ENCODE data around the gene SLC25A45.
A peak's percentile ranks its signal among the peaks of the same experiment; 100 is the strongest.

The SLC25A45 gene

DNA sequence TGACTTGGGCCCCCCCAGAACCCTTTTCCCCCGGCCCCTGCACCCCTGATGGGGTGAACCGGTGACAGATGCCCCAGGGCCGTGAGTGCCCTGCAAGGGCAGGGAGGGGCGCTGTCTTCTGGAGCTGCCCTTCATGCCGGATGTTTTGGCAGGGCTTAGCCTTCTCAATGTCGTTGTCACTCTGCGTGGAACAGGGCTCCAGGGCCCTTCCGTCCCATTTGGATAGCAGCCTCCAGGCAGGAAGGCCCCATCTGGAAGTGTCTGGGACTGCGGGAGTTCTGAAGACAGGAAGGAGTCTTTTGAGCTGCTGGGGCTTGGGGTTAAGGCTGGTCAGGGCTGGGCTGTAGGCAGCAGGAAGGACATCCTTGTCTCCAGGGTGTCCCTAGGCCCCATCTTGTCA is 8.6 kb upstream of the SLC25A45 start:
- Histone ChIP-seq H3K27ac (peak overlapping the region; percentile 4 to 81), H3K4me3 (peak overlapping the region; percentile 62)
- no peak for TF ChIP-seq CTCF (IDR thresholded peaks at IDR 0.05)
- DNase-seq (ENCODE audit: low spot score): no peak

DNA sequence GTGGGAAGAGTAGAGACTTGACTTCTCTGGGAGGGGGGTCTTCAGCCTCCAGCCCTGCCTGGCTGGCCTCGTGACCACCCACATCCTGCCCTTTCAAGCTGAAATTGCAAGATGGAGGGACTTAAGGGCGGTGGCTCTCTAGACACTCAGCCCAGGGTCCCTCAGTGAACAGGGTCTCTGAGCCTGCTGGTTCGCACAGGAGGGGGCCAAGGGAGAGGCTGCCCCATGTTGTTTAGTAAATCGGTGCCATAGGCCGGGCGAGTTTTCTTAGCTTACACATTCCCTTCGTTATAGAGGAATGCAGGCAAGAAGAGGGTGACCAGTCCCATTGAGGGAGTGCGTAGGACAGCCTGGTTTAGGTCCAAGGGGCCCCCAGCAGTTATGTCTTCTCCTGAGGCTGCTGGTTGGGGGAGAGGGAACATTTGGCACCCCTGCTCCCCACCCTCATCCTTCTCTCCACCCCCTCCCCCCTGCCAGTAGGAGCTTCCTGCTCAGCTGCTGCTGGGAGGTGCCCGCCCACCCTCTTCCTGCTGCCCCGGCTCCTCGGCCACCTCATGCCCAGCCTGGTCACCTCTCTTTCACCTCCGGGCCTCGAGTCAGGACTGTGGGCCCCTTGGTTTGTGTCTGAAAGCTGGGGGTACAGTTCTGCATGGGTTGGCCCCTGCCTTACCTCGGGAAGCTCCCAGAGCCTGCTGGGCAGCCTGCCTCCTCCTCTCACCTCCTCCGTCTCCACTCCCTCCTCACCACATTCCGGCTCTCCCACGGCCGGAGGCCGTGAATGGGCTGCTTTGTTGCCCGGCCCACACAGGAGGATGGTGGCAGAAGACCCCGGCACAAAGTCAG is 7.9 kb upstream of the SLC25A45 start:
- peak overlapping the region; percentile 4 to 81 for H3K27ac ChIP-seq
- no peak for TF ChIP-seq CTCF (IDR thresholded peaks at IDR 0.05)

GRCh38 chr11:65389294-65389980 is 7.0 kb upstream of the SLC25A45 start:
- H3K27ac ChIP-seq: peak overlapping the region in 1 of 2 donors; percentile 81
- no peak for DNase-seq (ENCODE audit: low spot score)
- H3K4me3 ChIP-seq: peak overlapping the region; percentile 62
- TF ChIP-seq CTCF (IDR thresholded peaks at IDR 0.05): no peak

More for the DNA sequence above, 7.9 kb upstream of the SLC25A45 start:
- no peak for DNase-seq (ENCODE audit: low spot score)
- peak overlapping the region; percentile 62 for H3K4me3 ChIP-seq

DNA sequence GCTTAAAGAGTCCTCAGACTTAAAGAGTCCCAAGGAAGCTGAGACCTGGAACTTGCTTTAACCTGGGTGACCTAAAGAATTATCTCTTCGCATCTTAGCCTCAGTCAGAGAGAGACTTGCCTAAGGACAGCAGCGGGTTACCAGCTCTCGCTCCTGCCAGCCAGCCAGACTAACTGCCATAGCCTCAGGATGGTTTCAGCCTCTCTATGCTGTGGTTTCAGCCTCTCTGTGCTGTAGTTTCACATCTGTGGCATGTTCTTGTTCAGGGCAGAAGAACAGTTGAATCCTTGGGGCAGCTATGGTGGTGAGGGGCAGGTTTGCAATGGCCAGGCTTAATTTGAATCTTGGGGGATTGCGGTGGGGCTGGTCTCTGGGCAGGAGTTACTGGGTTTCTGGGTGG is 6.3 kb upstream of the SLC25A45 start:
- Histone ChIP-seq H3K27ac (peak overlapping the region in 1 of 2 donors; percentile 81), H3K4me3 (peak overlapping the region; percentile 62)
- no peak for TF ChIP-seq CTCF (IDR thresholded peaks at IDR 0.05)
- no peak for DNase-seq (ENCODE audit: low spot score)

DNA sequence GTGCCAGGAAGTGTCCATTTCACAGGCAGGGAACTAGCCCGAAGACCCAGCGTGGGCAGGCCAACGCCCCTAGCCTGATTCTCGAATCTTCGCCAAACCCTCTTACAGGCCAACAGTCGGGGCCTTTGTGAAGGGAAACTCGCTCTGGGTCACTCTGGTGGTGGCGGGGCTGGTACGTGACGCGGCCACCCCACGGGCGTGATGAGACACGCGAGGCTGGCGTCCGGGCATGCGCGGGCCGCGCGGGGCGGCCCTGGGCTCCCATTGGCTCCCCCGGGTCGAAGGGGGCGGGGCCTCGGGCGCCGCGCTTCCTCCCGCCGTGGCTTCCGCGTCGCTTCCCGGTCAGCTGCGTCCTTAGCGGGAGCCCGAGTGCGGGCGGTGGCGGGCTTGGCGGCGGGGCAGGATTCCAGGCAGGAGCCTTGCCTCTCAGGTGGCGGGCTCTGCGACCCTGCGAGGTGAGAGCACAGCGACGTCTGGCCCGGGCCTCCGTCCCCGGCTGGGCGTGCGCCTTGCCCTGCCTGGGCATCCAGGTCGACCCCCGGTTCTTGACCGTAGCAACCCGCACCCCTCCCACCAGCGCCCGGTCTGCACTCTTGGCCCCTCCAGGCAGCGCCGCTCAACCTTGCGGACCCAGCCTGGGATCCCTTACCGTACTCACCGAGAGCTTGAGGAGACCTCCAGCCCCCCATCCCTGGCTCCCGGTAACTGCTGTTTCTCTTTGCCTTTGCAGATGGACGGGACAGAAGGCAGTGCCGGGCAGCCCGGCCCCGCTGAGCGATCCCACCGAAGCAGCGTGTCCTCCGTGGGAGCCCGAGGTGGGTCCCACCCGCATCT is 4.1 kb upstream of the SLC25A45 start, which contains the start of gene FRMD8:
FRMD8 (plus strand) TSS at position 331 of the 834 bp plus-strand sequence; CDS start at position 731, 400 bp downstream.
- TF ChIP-seq CTCF (IDR thresholded peaks at IDR 0.05): no peak
- Histone ChIP-seq H3K4me3 (peak within 1 kb of the TSS; percentile 90), H3K27ac (peak within 1 kb of the TSS; percentile 97 to 99)
- DNase-seq (ENCODE audit: low spot score): peak; percentile 96

GRCh38 chr11:65384301-65384889 is 1.9 kb upstream of the SLC25A45 start:
- Histone ChIP-seq H3K27ac (peak overlapping the region; percentile 97 to 99), H3K4me3 (no peak overlapping the region)
- TF ChIP-seq CTCF (IDR thresholded peaks at IDR 0.05): no peak
- DNase-seq (ENCODE audit: low spot score): no peak

All from coronary artery (tissue), 2 donors.